ENCODE measurements around the gene ANKFY1.
"Not testable (repeated sequence)": the region's sequence is repeated elsewhere in the genome, so short reads cannot be mapped to it uniquely, and the experiment has no call there.

Gene ANKFY1

DNA sequence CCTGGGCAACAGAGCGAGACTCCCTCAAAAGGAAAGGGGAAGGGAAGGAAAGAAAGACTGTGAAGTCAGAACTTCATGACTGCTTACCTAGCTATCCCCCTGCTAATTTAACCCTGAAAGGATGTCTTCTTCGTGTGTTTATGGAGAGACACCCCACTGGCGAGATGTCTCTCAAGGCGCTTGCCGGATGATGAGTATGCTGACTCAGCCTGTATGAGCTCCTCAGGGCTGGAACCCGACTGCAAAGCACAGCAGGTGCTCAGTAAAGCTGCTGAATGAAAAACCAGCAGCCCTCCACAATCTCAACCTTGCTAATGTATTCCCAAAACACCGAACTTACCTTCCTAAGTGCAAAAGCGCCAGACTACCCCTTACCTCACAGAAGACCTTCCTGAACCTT lies 2.3 kb downstream of the ANKFY1 start:
- no peak for DNase-seq (ENCODE audit: low read depth, low spot score)

GRCh38 chr17:4258867-4259266 lies 4.9 kb downstream of the ANKFY1 start:
- no peak for DNase-seq (ENCODE audit: low read depth, low spot score)

GRCh38 chr17:4256952-4257351 lies 6.8 kb downstream of the ANKFY1 start:
- no peak for DNase-seq (ENCODE audit: low read depth, low spot score)

- DNase-seq (ENCODE audit: low read depth, low spot score), result not testable (repeated sequence)
Observed at GRCh38 chr17:4255271-4255670, 8.5 kb downstream of the ANKFY1 start.

DNA sequence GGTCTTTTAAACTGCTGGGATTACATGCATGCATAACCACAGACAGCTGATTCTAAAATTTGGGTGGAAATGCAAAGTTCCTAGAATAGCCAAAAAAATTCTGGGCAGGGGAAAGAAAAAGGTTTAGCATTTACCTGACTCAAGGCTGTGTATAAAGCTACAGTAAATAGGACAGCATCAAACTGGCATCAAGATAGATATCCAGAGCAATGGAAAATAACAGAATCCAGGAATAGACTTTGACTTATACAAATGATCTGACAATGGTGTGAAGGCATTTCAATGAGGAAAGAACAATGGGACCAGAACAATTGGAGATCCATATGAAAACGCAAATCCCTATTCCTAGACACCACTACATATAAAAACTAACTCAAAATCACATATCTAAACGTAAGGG lies 12.9 kb downstream of the ANKFY1 start:
- no peak for DNase-seq (ENCODE audit: low read depth, low spot score)

GRCh38 chr17:4249452-4250029 lies 14.2 kb downstream of the ANKFY1 start:
- DNase-seq (ENCODE audit: low read depth, low spot score), result no peak

- no peak for DNase-seq (ENCODE audit: low read depth, low spot score)
Observed at GRCh38 chr17:4248504-4249277, 15.1 kb downstream of the ANKFY1 start.

DNA sequence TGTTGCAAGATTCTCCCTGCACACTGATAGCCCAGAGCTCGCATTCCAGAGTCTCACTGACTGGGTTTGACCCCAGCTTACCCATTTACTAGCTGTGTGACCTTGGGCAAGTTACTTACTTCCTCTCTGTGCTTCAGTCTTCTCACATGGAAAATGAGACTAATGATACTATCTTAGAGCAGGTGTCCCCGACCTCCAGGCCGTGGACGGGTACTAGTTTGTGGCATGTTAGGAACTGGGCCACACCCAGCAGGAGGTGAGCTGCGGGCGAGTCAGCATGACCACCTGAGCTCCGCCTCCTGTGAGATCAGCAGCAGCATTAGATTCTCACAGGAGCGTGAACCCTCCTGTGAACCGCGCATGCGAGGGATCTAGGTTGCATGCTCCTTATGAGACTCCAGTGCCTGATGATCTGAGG lies 15.8 kb downstream of the ANKFY1 start:
- no peak for DNase-seq (ENCODE audit: low read depth, low spot score)

GRCh38 chr17:4247361-4247970 lies 16.3 kb downstream of the ANKFY1 start:
- DNase-seq (ENCODE audit: low read depth, low spot score), result no peak

DNA sequence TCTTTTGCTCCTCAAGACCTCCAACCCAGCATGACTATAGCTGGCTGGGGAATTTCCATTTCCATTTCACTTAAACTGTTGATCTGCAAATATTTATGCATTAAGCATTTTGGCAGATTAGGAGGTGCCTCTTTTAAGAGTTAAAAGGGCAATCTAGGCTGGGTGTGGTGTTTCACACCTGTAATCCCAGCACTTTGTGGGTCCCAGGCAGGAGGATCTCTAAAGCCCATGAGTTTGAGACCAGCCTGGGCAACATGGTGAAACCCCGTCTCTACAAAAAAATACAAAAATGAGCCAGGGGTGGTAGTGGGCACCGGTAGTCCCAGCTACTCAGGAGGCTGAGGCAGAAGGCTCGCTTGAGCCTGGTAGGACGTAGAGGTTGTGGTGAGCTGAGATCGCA lies 17.1 kb downstream of the ANKFY1 start:
- DNase-seq (ENCODE audit: low read depth, low spot score), result no peak

- DNase-seq (ENCODE audit: low read depth, low spot score), result no peak
Observed at GRCh38 chr17:4241535-4241934, 22.2 kb downstream of the ANKFY1 start.

DNA sequence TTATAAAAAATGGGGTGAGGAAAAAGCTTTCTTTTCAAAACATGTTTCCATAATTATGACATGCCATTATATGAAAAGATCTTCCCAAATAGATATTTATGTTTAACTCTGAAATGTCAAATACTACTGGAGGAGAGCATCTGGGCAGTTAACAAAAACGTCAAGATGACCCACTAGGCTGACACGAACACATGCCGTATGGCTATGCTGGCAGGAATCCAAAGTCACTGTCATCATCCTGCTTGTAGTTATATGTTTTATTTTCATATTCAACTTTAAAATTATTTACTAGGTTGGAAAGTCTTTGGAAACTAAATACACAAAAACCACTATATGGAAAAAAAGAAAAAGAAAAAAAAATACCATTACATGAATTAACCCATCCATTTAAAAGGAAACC lies 27.3 kb downstream of the ANKFY1 start:
- DNase-seq (ENCODE audit: low read depth, low spot score), result no peak

DNA sequence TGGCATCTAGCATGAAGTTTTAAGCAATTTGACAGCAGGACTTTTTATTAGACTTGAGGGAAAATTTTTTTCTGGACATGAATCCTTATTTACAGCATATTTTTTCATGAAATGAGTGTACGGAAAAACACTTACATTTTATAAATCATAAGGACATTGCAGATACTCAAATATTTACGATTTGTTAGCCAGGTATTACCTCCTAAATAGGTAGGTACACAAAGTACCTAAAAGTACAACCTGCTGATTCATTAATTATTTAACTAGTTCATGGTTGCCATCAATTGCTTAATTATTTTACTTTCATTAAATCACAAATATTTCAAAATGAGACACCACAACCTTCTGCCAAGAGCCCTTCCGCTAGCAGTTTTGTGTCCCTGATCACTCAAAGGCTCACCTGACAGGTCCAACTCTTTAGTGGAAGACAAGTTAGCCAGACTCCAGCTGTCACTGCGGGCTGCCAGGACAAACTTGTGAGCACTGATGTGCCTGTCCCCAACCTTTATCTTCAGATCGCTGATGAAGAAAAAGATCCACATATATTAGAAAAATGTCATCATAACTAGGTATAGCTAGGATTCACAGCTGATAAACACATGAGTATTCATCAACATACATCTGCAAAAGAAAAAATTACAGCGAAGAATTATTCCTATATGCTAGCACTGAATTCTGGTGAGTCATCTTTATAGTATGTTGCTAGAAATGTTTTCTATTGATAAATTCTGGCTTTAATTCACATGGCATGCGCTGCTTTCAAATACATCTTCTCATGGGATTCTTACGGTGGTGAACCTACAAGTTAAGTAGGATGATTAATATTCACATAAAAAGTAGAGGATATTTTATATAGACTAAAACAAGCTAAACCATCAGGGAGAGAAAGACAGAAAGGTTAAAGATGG lies 28.2 kb downstream of the ANKFY1 start:
- DNase-seq (ENCODE audit: low read depth, low spot score), result no peak

- no peak for DNase-seq (ENCODE audit: low read depth, low spot score)
Observed at GRCh38 chr17:4234401-4234800, 29.4 kb downstream of the ANKFY1 start.

DNA sequence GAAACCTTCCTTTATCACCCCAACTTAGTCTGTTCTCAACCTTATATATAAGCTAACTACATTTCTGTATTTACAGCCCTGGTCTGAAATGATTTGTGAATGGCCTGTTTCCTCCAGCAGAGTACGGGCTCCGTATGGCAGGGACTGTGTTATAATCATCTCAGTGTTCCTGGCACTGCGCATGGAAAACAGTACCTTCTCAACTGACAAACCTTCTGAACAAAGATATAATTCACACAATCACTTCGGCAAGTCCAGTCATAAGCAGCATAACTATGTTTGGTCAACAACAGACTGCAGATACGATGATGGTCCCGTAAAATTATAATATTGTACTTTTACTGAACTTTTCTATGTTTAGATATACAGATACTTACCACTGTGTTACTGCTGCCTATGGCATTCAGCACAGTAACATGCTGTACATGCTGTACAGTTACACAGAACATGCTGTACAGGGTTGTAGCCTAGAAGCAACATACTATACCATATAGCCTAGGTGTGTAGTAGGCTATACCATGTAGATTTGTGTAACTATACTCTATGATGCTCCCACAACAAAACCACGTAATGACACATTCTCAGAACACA lies 30.0 kb downstream of the ANKFY1 start:
- DNase-seq (ENCODE audit: low read depth, low spot score), result no peak

GRCh38 chr17:4232168-4232813 lies 31.5 kb downstream of the ANKFY1 start:
- DNase-seq (ENCODE audit: low read depth, low spot score), result no peak

DNA sequence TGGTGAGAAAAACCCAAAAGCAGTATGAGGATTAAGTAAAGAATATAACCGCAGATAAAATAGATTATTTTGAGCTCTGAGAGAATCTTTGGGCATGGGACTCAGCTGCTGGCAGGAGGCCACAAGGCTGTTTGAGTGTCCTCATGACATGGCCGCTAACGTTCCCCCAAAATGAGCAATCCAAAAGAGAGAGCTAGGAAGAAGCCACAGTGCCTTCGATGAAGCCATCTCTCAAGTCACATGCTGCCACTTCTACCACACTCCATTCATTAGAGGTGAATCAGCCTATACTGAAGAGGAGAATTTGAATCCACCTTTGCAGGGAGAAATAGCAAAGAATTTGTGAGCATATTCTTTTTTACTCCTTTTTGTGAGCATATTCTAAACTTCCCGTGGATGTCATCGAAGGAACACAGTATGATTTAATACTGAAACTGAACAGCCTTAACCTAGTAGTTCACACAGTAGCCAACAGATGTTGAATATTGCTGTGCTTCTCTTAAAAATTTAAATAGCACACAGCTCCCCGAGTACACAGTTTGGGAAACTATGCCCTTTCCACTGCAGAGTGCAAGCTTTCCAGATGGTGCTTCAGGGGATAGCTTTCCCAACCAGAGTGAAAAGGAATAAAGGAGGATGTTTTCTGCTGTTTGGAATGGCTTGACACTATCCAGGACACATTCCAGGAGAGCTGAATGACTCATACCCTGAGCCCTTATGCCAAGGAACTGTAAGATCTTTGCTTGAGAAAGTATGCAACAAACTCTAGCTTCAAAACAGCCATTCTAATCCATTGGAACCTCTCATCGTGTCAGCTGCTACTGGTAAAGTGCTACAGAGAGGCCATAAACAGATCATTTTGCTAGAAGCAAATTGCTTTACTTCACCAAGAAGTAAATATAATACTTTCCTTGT lies 33.9 kb downstream of the ANKFY1 start:
- DNase-seq (ENCODE audit: low read depth, low spot score), result no peak

GRCh38 chr17:4221899-4222659 lies 41.7 kb downstream of the ANKFY1 start:
- no peak for DNase-seq (ENCODE audit: low read depth, low spot score)

DNA sequence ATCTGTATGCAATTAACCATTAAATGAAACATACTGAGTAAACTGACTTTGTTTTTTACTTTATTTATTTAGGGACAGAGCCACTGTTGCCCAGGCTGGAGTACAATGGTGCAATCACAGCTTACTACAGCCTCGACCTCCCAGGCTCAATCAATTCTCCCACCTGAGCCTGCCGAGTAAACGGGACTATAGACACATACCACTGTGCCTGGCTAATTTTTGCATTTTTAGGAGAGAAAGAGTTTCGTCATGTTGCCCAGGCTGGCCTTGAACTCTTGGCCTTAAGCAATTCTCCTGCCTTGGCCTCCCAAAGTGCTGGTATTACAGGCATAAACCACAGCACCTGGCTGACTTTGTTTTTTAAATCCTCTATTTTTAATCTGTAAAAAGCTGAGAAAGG lies 42.6 kb downstream of the ANKFY1 start:
- DNase-seq (ENCODE audit: low read depth, low spot score), result no peak

All from activated CD4-positive, CD25-positive, alpha-beta regulatory T cell treated with anti-CD3 and anti-CD28 coated beads, Interleukin-2, amount 50 U/mL, for 16 hours (primary cell).